Left renal pelvis (tissue), 4 donors: ENCODE measurements around the gene HSD17B12. TPM values are rescaled to one million over a fixed set of nuclear protein-coding genes. Genes with fewer than 3 reads are reported as not detected.
"Not testable (repeated sequence)": the region's sequence is repeated elsewhere in the genome, so short reads cannot be mapped to it uniquely, and the experiment has no call there.

Experiments
- DNase-seq, 4 donors: peaks; one replicate each; pipeline ENCODE4 v3.0.0-alpha.2; 2013; ENCODE audit warnings: low read depth in 4 of 4, low spot score in 3 of 4
- polyA plus RNA-seq, 4 donors: library from polyadenylated mRNA; unstranded; fragments of 120-200 nt; gene quantifications; one replicate each; pipeline ENCODE4 v1.2.1, GENCODE V29; 2013; ENCODE audit not compliant: insufficient read length in 4 of 4

Gene HSD17B12
- polyA plus RNA-seq, 4 donors = 54.5 to 108 (median 89.0) TPM

DNA sequence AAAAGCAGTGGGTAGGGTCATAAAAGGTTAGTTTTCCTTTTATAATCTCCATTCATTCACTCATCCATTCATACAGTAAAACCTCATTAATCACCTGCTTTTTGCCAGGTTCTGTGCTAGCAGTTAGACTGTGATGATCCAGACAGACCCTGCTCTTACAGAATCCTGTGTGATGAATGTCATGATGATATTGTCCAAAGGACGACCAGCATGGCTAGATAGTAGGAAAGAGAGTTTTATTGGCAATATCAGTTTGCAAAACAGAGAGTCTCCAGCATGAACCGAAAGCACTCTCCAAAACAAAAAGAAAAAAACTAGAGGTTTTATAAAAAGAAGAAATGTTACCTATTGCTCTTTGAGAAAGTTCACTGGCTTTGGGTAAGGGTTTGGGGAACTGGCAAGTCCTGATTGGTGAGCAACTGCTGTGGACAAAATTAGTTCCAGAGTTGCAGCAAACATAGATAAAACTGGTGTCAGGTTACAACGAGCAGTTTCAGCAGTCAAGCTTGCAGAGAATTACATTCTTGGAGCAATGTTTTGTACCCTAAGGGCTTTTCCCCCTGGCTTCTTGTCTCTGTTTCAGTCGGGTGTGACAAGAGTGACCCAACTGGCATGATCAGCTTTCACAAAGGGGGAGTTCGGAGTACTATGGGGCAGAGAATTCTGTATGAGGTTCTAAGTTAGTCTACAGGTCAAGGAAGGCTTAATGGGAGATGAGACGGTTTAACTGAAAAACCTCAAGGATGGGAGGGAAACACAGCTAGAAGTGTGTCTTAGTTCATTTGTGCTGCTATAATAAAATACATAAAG is 58.3 kb downstream of the HSD17B12 start:
- peak; percentile 21 to 39 (median 34) for DNase-seq

DNA sequence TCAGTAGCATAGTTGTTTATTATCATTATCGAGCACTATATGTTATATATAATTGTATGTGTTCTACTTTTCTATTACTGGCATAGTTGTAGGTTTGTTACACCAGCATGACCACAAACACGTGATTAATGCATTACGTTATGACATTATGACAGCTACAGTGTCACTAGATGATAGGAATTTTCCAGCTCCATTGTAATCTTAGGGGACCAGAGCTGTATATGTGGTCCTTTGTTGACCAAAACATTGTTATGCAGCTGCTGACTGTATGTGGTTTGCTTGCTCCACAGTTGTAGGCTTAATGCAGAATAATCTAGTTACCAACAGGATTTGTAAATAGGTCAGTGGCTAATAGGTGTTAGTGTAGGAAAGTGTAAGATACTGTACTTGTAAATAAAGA is 66.1 kb downstream of the HSD17B12 start:
- no peak for DNase-seq

DNA sequence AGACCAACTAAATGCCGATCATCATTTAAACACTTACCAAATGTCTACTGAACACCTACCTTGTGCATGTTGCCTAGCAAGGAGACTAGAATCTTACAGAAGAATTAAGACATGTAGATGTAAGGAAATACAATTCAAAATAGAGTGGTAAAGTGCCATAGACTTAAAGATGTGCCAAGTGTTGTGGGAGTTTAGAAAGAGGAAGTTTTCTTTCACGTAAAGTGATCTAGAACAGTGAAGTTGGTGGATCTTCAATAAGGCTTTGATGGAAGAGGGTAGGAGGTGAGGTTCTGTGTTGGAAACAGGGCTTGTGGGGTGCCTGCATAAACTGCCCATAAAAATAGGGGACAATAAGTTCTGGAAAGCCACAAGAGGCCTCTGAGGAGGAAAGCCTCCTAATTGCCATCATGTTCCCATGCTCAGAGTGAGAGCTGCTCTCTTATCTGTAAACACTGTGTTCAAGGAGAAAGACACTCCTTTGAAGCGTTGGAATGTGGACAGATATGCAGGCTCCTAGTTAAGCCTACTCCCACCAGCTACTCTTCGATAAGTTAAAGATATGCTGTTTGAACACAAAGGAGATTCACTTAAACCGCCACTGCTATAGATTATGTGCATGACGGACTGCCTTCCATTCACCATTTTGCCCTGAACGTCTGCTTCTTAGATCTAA is 66.7 kb downstream of the HSD17B12 start:
- DNase-seq = no peak

DNA sequence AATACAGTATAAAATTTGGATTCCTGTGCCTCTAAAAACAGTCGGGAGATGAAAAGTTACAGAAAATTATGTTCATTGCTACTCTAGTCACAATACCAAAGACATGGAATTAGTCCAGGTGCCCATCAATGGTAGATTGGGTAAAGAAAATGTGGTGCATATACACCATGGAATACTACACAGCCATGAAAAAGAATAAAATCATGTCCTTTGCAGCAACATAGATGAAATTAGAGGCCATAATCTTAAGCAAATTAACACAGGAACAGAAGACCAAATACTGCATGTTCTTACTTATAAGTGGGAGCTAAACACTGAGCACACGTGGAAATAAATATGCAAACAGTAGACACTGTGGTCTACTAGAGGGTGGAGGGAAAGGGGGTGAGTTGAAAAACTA is 67.6 kb downstream of the HSD17B12 start:
- DNase-seq = no peak

DNA sequence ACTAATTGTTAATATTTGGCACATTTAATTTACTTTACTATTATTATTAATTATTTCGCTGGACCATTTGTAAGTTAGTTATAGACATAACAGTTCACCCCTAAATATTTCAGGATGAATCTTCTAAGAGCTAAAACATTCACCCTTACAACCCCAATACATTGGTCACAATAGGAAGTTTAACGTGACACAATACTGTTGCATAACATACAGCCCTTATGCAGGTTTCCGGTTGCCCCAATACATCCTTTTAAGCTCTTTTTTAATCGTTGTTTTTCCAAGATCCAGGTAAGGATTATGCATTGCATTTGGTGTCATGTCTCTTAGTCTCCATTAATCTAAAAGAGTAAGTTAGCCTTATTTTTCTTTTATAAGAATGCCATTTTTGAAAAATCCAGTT is 71.2 kb downstream of the HSD17B12 start:
- no peak for DNase-seq

DNA sequence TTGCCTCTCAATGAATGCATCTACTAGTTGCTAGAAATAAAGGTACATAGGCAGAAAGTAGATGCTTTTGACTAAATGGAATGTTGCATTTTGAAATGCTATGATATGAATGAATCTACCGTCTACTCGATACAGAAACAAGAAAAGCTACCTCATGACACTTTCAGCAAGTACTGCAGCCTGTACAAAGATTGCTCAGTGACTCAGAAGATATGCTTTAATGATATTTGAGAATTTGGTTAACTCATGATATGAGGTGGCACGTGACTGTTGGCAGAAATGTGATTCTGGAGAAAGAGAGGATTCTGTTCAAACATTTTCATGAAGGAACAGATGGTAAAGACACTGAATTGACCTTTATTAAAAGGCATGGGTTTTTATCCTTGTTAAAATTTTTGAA is 76.0 kb downstream of the HSD17B12 start:
- no peak for DNase-seq

DNA sequence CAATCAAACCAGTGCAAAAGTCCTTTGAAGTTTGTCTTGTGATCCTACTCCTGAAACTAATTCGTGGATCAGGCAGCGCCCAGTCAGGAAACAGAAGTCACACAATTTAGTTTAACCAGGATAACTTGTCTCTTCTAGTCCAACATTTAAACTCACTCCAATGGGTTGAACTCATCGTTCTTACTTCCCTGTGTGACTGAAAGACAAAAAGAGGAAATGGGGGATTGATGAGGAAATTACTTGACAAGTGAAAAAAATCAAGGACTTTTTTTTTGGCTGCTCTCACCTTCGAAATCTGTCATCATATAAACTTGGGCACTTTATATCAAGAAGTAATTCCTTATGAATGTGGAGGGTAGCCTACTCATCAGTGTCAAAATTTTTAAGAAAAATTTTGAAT is 78.4 kb downstream of the HSD17B12 start:
- DNase-seq = no peak

DNA sequence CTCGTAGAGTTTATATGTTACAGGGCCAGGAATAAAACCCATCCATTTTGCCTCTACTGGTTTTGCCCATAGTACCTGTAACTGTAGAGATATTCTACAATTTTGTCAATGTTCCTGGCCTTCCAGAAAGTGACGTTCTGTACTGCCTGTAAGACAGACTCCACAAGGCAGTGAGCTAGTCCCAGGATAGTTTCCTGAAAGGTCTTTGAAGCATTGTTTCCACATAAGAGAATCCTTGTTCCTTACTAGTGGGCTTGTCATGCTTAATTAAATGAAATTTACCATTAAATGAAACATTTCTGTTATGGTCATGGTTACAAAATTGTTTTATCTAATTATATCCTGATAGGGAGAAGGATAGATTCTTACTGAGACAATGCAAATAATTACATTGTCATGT is 80.4 kb downstream of the HSD17B12 start:
- no peak for DNase-seq

DNA sequence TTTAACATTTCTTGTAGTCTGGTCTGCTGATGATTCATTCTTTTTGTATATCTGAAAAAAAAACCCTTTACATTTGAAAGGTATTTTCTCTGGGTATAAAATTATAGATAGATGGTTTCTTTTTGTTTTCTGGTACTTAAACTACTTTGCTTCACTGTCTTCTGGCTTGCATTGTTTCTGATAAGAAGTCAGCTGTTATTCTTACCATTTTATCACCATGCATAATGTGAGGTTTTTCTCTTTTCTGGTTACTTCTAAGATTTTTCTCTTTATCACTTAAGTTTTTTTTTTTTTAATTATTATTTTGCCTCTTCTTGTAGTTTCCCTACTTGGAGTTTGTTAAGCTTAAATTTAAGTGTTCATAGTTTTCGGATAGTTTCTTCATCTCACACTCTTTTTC is 84.7 kb downstream of the HSD17B12 start:
- DNase-seq = no peak

DNA sequence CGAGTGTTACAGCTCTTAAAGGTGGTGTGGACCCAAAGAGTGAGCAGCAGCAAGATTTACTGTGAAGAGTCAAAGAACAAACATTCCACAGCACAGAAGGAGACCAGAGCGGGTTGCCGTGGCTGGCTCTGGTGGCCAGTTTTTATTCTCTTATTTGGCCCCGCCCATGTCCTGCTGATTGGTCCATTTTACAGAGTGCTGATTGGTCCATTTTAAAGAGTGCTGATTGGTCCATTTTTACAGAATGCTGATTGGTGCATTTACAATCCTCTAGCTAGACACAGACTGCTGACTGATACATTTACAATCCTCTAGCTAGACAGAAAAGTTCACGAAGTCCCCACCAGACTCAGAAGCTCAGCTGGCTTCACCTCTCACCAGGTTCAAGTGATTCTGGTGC is 88.1 kb downstream of the HSD17B12 start:
- DNase-seq = not testable (repeated sequence)

DNA sequence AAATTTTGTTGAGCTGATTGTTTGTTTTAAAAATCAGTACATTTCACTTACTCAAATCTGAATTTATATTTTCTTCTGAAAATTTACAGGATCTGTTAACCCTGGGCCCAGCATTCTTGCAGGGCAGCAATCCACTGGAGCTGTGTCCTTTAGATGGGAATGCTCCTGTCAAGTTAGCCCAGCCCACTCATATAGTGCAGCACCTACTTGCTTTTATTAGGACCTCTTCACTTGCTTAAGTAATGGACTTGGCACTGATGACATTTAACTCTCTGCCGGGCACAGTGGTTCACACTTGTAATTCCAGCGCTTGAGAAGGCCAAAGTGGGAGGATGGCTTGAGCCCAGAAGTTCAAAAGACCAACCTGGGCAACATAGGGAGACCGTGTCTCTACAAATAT is 89.6 kb downstream of the HSD17B12 start:
- DNase-seq = no peak

DNA sequence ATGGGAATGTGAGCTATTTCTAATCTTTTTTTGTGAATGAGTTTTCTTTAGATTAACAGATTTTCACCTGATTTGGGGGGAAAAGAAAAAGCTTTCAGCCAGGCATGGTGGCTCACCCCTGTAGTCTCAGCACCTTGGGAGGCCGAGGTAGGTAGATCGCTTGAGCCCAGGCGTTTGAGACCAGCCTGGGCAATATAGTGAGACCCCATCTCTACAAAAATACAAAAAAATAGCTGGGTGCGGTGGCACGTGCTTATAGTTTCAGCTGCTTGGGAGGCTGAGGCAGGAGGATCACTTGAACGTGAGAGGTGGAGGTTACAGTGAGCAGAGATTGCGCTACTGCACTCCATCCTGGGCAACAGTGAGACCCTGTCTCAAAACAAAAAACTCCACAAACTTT is 92.2 kb downstream of the HSD17B12 start:
- no peak for DNase-seq

DNA sequence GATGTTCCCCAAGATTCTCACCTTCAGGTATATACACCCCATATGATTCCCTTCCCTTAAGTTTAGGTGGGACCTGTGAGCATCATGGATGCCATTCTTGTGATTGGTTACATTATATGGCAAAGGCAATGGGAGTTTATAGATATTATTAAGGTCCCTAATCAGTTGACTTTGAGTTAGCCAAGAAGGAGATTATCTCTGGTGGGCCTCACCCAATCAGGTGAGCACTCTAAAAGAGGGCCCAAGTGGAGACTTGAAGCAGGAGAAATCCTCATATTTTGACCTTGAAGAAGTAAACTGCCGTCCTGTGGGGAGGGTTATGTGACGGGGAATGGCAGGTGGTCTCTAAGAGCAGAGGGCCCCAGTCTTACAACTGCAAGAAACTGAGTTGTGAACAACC is 94.2 kb downstream of the HSD17B12 start:
- no peak for DNase-seq

DNA sequence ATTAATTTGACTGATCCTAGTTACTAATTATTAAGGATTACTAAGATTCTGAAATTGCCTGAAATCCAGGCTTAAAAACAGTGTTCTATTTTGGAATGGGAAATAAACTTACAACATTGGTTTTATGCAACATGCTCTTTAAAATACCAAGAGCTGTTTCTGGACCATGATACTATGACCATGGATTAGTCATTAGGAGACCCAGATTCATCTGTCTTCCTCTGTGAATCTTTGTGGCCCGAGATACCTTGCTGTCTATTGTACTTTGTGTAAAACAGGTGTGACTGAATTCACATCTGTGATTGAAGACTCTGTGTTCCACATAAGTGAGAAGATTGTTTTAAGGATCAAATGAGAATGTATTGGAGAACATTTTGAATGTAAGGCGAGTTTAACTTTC is 98.8 kb downstream of the HSD17B12 start:
- no peak for DNase-seq

DNA sequence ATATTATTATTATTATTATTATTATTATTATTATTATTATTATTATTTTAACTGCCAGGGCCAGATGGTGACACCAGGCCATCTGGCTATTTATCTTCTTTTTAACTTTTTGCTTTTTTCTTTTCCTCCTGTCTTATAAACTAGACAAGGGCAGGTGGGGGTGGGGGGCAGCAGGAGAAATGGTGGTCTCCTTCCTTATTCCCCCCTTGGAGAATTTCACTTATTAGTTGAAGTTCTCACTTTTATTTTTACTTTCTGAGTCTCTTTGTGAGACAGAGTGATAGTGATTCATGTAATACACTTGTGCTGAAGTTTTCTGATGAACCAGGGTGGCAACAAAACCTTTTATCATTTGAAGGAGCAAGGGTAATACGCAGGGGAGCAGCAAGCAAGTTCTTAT is 103.8 kb downstream of the HSD17B12 start:
- DNase-seq = no peak

DNA sequence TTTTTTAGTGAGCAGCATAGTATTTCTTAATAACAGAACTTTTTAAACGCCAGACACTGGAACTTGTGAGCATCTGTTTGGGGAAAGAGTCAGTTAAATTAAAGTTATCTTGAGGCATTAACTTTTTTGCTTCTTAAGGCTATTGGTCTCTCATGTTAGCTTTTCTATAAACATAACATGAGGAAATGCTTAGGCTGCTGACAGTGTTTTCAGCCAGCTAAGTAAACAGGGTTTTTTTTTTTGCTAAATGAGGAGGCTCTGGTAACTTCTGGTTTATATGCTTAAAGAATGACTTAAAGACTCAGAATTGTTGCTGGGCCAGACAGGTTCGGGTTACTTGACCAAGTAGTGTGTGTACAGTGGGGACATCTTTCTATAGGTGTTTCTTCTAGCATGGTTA is 104.3 kb downstream of the HSD17B12 start:
- no peak for DNase-seq

DNA sequence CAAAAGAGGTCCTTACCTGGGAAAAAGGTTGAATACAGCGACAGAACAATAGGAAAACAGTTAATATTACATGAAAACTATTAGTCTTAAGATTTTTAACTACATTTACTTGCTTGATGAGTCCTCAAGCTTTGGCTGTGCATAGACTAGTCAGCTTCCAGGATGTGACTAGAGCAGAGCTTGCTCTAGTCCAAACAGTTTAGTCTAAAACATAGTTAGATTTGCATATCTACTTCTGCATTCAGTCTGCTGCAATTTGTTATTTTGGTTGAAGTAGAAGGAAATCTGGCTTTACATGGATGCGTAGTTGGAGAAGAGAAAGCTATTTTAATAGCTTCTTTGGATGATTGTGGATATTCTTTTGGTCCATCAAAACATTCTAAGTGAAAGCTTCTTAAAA is 104.8 kb downstream of the HSD17B12 start:
- DNase-seq = no peak

DNA sequence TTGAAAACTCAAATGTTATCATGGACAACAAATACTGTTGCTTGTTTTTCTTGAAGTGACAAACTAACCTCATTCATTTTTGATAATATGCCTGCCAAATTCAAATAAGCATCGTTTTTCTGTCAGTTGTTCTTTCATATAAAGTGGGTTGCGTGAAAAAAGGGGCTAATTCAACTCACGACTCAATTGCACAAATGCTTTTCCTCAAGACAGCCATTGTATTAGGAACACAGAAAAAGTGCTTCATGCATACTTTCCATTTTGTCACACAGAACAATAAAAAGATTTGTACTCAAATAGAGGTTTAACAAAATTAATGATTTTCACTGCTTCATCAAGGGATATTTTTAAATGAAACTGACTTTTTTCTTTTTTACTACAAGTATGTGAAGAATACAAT is 105.5 kb downstream of the HSD17B12 start:
- no peak for DNase-seq

DNA sequence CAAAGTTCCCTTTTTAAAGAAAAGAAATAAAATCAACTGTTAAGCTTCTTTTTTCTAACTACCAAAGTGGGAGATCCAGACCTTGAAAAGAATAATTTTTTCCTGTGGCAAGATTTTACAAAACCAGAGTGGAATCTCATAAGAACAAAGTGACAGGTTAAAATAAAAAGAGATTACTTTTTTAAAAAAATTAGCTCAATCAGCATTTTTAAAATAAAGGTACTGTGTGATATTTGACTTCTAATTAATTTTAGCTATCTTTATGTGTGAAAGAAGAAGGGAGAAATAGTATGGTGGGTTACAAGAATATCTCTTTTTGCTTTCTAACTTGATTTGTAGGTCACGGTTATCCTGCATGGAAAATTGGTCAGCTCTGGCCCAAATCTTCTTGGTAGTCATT is 107.3 kb downstream of the HSD17B12 start:
- no peak for DNase-seq

DNA sequence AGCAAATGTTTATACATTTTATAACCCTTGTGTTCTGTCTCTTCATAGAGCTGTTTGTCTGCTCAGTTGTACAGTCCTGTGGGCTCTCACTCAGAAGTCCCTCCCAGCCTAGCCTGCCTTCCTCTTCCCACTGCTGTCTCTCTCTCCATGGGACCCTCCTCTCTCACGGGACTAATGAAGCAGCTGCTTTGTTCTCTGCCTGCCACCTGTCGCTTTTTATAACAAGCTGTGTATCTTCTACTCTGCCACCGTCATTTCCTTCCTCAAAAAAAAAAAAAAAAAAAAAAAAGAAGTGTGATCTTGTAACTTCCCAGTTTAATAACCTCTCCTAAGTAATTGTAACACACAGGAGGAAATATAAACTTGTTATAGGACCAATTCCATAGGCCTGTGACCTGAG is 107.9 kb downstream of the HSD17B12 start:
- DNase-seq = no peak

DNA sequence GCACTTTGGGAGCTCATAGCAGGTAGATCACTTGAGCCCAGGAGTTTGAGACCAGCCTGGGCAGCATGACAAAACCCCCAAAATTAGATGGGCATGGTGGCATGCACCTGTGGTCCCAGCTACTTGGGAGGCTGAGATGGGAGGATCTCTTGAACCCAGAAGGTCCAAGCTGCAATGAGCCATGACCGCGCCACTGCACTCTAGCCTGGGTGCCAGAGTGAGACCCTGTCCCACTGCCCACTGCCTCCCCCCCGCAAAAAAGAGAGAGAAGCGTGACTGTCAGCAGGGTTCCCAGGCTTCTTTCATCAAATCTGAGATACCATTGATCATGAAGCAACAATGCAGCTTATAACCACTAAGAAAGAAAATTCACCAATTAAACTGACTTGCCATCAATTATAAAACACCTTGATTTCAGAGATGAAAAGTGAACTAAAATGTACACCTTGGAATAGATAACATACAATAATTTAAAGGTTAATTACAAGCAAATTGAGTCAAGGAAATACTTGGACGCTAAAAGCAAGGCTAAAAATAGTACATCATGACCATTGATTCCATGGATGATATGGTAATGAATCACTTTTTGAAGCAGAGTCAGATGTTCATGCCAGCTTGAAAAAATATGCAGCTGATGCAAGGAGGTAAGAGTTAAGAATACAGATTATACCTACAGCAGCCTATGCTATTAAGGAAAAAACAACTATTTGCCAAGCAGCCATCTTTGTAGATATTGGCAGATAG is 109.3 kb downstream of the HSD17B12 start:
- DNase-seq = no peak

DNA sequence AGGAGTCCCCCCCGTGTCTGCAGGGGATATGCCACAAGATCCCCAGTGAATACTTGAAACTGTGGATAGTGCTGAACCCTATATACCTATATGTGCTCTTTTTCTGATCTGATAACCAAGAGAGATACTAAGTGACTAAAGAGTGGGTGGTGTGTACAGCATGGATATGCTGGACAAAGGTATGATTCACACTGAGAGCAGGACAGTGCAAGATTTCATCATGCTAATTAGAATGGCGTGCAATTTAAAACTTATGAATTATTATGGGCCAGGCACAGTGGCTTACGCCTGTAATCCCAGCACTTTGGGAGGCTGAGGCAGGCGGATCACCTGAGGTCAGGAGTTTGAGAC is 109.9 kb downstream of the HSD17B12 start:
- DNase-seq = no peak
